ENCODE measurements around the gene ACSS1. TPM values are rescaled to one million over a fixed set of nuclear protein-coding genes. Genes with fewer than 3 reads are reported as not detected.

ACSS1 gene
- total RNA-seq, 1 experiment from 2014 or later: 0.61 TPM

DNA sequence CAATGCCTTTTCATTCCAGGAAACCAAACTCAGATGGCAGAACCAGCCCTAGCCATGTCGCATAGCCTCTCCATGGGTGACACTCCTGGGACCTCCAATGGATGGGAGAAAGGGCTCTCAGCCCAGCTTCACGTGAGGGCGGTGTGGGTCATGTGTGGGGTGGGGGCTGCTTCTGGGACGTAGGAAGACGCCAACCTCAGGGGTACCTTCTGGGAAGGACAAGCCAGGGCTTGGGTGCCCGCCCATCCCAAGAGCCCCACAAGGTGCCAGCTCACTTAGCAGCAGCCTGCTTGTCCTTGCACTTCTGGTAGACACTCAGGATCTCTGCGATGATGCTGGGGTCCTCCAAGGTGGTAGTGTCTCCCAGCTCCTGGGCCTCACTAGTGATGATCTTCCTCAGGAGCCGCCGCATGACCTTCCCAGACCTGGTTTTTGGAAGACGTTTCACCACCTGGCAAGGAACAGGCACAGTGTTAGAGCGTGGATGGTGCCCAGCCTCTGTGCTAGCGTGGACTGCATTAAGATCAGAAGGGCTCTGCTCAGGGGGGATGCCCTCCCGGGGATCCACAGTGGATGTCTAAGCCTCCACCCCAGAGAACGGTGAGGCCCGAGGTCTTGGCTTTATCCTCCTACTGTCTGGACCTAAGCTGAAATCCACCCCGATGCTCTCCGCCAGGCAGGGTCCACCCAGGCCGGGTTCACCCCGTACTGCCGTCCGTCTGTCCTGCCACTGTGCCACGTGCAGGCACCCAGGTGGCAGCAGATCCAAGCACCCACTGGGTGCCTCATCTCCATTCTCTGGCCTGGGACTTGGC lies 50.2 kb downstream of the ACSS1 start:
- no peak overlapping the region for H4K91ac ChIP-seq (ENCODE audit: insufficient read length, low read depth, low read length)
- DNase-seq: peak; percentile 14
- peaks cover 0 to 3% of the 10 kb centered on the region in 2 experiments; a peak in 1 of 4 replicates for H3K4me1 Mint-ChIP-seq
- H2AFZ ChIP-seq (ENCODE audit: low read length): no peak overlapping the region
- H4K8ac ChIP-seq (replicated peaks; ENCODE audit: insufficient read length, low read depth, low read length): no peak overlapping the region
- no peaks in the 10 kb centered on the region for H3K4me1 ChIP-seq (ENCODE audit: insufficient read depth, low read length)
- H3T11ph ChIP-seq (ENCODE audit: low read length): no peak overlapping the region
- no peak overlapping the region for H2BK120ac ChIP-seq (ENCODE audit: low read depth, low read length, poor library complexity, severe bottlenecking)
- H3K23ac ChIP-seq (ENCODE audit: insufficient read length, low read depth, low read length): no peak overlapping the region
- H2BK20ac ChIP-seq (ENCODE audit: low read depth, low read length, poor library complexity, severe bottlenecking): no peak overlapping the region
- no peak overlapping the region for H3K14ac ChIP-seq (ENCODE audit: insufficient read depth, low read length)
- H3K27ac ChIP-seq (ENCODE audit: insufficient read length, low read depth, low read length): no peak overlapping the region
- H3K4me2 ChIP-seq (ENCODE audit: insufficient read depth, insufficient read length, low read length): no peak overlapping the region
- no peak overlapping the region for H3K4ac ChIP-seq (ENCODE audit: low read depth, low read length)
- H4K5ac ChIP-seq (ENCODE audit: insufficient read length, low read depth, low read length): no peak overlapping the region
- H2AK5ac ChIP-seq (ENCODE audit: insufficient read length, low read length): no peak overlapping the region
- no CpG with 5 or more reads among the region's 22 CpGs for WGBS (ENCODE audit: extremely low coverage, insufficient read length, low lambda C conversion rate)
- H3K27me3 Mint-ChIP-seq (ENCODE audit: low read depth): peaks cover 11% of the 10 kb centered on the region
- no peaks in the 10 kb centered on the region for H3K79me2 ChIP-seq (ENCODE audit: insufficient read depth, low read length)
- no peaks in the 10 kb centered on the region for H3K27me3 ChIP-seq (ENCODE audit: insufficient read depth, low read length)
- H4K20me1 ChIP-seq (ENCODE audit: control insufficient read depth, insufficient read depth, insufficient read length): no peaks in the 10 kb centered on the region
- H3K9ac ChIP-seq (ENCODE audit: extremely low read depth, insufficient read length, low read length): no peak overlapping the region
- H3K4me3 Mint-ChIP-seq: no peak overlapping the region
- H3K9me3 ChIP-seq (ENCODE audit: control insufficient read depth, low read depth, low read length): no peaks in the 10 kb centered on the region
- no peak overlapping the region for H3K18ac ChIP-seq (ENCODE audit: insufficient read length, low read depth, low read length)
- no peak for TF ChIP-seq CTCF (conservative IDR thresholded peaks at IDR 0.05)
- H3K23me2 ChIP-seq (ENCODE audit: insufficient read length, low read depth, low read length, poor library complexity, severe bottlenecking): no peaks in the 10 kb centered on the region
- H3K27ac Mint-ChIP-seq: no peak overlapping the region
- H2BK15ac ChIP-seq (ENCODE audit: low read depth, low read length): no peak overlapping the region
- H3K79me1 ChIP-seq (ENCODE audit: insufficient read depth, low read depth, low read length, poor library complexity, severe bottlenecking): no peaks in the 10 kb centered on the region
- H3K9me3 Mint-ChIP-seq: peaks cover 0 to 2% of the 10 kb centered on the region in 2 experiments; a peak in 2 of 5 replicates
- no peaks in the 10 kb centered on the region for H3K36me3 Mint-ChIP-seq (ENCODE audit: insufficient read depth in 1 of 3, low read depth in 3 of 3)
- no peak overlapping the region for H3K56ac ChIP-seq (ENCODE audit: insufficient read length, low read depth, low read length)
- no peak overlapping the region for H2BK5ac ChIP-seq (ENCODE audit: insufficient read length, low read length)
- H2BK12ac ChIP-seq (ENCODE audit: insufficient read length, low read depth, low read length): no peak overlapping the region

Measured in H9 (cell line).